ENCODE measurements around the gene SEMA6B. TPM values are rescaled to one million over a fixed set of nuclear protein-coding genes. Genes with fewer than 3 reads are reported as not detected.

SEMA6B gene
- total and polyA plus RNA-seq, 2 of the 4 experiments (the other 2 are of a cell fraction) = 0.18 to 0.72 TPM

- no peak overlapping the region for H3K23ac ChIP-seq (ENCODE audit: low read depth, low read length)
These were observed 27.8 kb downstream of the SEMA6B start for GRCh38 chr19:4531562-4532165.

More at GRCh38 chr19:4531562-4532165, 27.8 kb downstream of the SEMA6B start:
- peak overlapping the region; percentile 37 for H2AK9ac ChIP-seq (replicated peaks; ENCODE audit: low read depth, low read length, poor library complexity)
- H3K4me3 ChIP-seq (ENCODE audit: insufficient read depth, low read depth, low read length) = no peak overlapping the region
- BruUV-seq (replicated peaks) = no TSS peak
- no peak overlapping the region for H4K91ac ChIP-seq (ENCODE audit: insufficient read depth, low read depth, low read length)
- no peaks in the 10 kb centered on the region for H3K79me1 ChIP-seq (ENCODE audit: low read depth in 1 of 2, low read length in 2 of 2)
- H3K27ac ChIP-seq (ENCODE audit: insufficient read depth, low read length) = no peak overlapping the region
- H3K9ac ChIP-seq (ENCODE audit: low read depth, low read length) = no peak overlapping the region
- TF ChIP-seq RFX5 (IDR thresholded peaks at IDR 0.05; ENCODE audit: low read depth, low read length) = no peak
- TF ChIP-seq MXI1 (IDR thresholded peaks at IDR 0.05; ENCODE audit: borderline replicate concordance, low read depth, low read length) = no peak
- TF ChIP-seq RAD21 (IDR thresholded peaks at IDR 0.05; ENCODE audit: low read length) = no peak
- no peak for TF ChIP-seq CHD1 (IDR thresholded peaks at IDR 0.05; ENCODE audit: low read depth, low read length)
- TF ChIP-seq MAFK (IDR thresholded peaks at IDR 0.05; ENCODE audit: low read depth, low read length) = no peak
- TF ChIP-seq NFE2L2 (IDR thresholded peaks at IDR 0.05; ENCODE audit: low read depth, low read length) = no peak
- TF ChIP-seq SMC3 (IDR thresholded peaks at IDR 0.05; ENCODE audit: low read depth, low read length) = no peak
- TF ChIP-seq CEBPB (IDR thresholded peaks at IDR 0.05; ENCODE audit: low read depth, low read length) = no peak
- TF ChIP-seq POLR2A (IDR thresholded peaks at IDR 0.05; ENCODE audit: low read depth, low read length) = no peak
- TF ChIP-seq MAZ (IDR thresholded peaks at IDR 0.05; ENCODE audit: borderline replicate concordance, low read depth, low read length) = no peak
- TF ChIP-seq FOS (IDR thresholded peaks at IDR 0.05; ENCODE audit: low read depth, low read length) = no peak
- TF ChIP-seq BHLHE40 (IDR thresholded peaks at IDR 0.05; ENCODE audit: low read depth, low read length) = no peak
- TF ChIP-seq RCOR1 (IDR thresholded peaks at IDR 0.05; ENCODE audit: insufficient replicate concordance, low read length) = no peak
- no peak for TF ChIP-seq USF2 (IDR thresholded peaks at IDR 0.05; ENCODE audit: low read depth, low read length)
- TF ChIP-seq, protein P1, sequence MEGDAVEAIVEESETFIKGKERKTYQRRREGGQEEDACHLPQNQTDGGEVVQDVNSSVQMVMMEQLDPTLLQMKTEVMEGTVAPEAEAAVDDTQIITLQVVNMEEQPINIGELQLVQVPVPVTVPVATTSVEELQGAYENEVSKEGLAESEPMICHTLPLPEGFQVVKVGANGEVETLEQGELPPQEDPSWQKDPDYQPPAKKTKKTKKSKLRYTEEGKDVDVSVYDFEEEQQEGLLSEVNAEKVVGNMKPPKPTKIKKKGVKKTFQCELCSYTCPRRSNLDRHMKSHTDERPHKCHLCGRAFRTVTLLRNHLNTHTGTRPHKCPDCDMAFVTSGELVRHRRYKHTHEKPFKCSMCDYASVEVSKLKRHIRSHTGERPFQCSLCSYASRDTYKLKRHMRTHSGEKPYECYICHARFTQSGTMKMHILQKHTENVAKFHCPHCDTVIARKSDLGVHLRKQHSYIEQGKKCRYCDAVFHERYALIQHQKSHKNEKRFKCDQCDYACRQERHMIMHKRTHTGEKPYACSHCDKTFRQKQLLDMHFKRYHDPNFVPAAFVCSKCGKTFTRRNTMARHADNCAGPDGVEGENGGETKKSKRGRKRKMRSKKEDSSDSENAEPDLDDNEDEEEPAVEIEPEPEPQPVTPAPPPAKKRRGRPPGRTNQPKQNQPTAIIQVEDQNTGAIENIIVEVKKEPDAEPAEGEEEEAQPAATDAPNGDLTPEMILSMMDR (conservative IDR thresholded peaks at IDR 0.05; ENCODE audit: low read depth, low read length) = no peak
- TF ChIP-seq, protein P2, sequence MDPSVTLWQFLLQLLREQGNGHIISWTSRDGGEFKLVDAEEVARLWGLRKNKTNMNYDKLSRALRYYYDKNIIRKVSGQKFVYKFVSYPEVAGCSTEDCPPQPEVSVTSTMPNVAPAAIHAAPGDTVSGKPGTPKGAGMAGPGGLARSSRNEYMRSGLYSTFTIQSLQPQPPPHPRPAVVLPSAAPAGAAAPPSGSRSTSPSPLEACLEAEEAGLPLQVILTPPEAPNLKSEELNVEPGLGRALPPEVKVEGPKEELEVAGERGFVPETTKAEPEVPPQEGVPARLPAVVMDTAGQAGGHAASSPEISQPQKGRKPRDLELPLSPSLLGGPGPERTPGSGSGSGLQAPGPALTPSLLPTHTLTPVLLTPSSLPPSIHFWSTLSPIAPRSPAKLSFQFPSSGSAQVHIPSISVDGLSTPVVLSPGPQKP (IDR thresholded peaks at IDR 0.05; ENCODE audit: borderline replicate concordance, low read depth, low read length) = no peak
- no peak overlapping the region for H2BK120ac ChIP-seq (ENCODE audit: low read depth, low read length)
- no peak for DNase-seq
- CTCF ChIA-PET = no interaction called here
- in situ Hi-C loops (cut with MboI; ENCODE audit: low sequenced_read_pairs) (no loop called here), intact Hi-C loops (cut with micrococcal nuclease) (no loop called here), dilution Hi-C loops (cut with HindIII; ENCODE audit: low sequenced_read_pairs, unreplicated experiment) (no loop called here)
- H2BK5ac ChIP-seq (ENCODE audit: low read depth, low read length, poor library complexity, severe bottlenecking) = no peak overlapping the region
- H3K4ac ChIP-seq (ENCODE audit: low read depth, low read length) = no peak overlapping the region
- H3K4me2 ChIP-seq (ENCODE audit: low read depth, low read length) = no peak overlapping the region
- WGBS, 2 experiments (ENCODE audit: extremely low coverage in 2 of 2, insufficient read length in 1 of 2) = 69% methylated on average over 12 of the region's 28 CpGs; no CpG with 5 or more reads in 1 of the 2 experiments
- H3K14ac ChIP-seq (replicated peaks; ENCODE audit: low read depth, low read length) = no peak overlapping the region
- POLR2A ChIA-PET (ENCODE audit: unreplicated experiment) = no interaction called here
- no peaks in the 10 kb centered on the region for H3K9me1 ChIP-seq (ENCODE audit: insufficient read depth, low read length)
- H2AK5ac ChIP-seq (ENCODE audit: low read depth, low read length) = no peak overlapping the region
- no peaks in the 10 kb centered on the region for H3K36me3 ChIP-seq (ENCODE audit: control insufficient read depth, insufficient read depth, low read length)
- no peak for ATAC-seq (ENCODE audit: low read depth)
- H4K8ac ChIP-seq (ENCODE audit: low read depth in 2 of 2, low read length in 2 of 2) = no peak overlapping the region
- no peak overlapping the region for H2AFZ ChIP-seq (replicated peaks; ENCODE audit: low read length, poor library complexity)
- H3K18ac ChIP-seq (ENCODE audit: low read depth, low read length) = no peak overlapping the region
- H3K27me3 ChIP-seq (ENCODE audit: control insufficient read depth, insufficient read depth, low read length) = peaks cover 39% of the 10 kb centered on the region
- H3K4me1 ChIP-seq (ENCODE audit: control insufficient read depth, insufficient read depth, low read length) = no peaks in the 10 kb centered on the region; the same call in 1 of the 2 replicates
- H2BK15ac ChIP-seq (ENCODE audit: low read depth, low read length) = no peak overlapping the region
- H3K56ac ChIP-seq (ENCODE audit: extremely low read depth, insufficient read depth, low read length) = no peak overlapping the region
- H2BK20ac ChIP-seq (ENCODE audit: low read depth, low read length) = no peak overlapping the region
- no peak overlapping the region for H4K5ac ChIP-seq (ENCODE audit: low read depth, low read length)
- no peaks in the 10 kb centered on the region for H3K9me3 ChIP-seq (ENCODE audit: control insufficient read depth, insufficient read depth, low read length)
- H4K20me1 ChIP-seq (ENCODE audit: insufficient read depth, low read length) = no peaks in the 10 kb centered on the region; the same call in 1 of the 2 replicates
